ENCODE measurements around the gene MB21D2. TPM values are rescaled to one million over a fixed set of nuclear protein-coding genes. Genes with fewer than 3 reads are reported as not detected.

Gene MB21D2
- total RNA-seq, 1 donor from 2014 or later = 14.1 TPM

DNA sequence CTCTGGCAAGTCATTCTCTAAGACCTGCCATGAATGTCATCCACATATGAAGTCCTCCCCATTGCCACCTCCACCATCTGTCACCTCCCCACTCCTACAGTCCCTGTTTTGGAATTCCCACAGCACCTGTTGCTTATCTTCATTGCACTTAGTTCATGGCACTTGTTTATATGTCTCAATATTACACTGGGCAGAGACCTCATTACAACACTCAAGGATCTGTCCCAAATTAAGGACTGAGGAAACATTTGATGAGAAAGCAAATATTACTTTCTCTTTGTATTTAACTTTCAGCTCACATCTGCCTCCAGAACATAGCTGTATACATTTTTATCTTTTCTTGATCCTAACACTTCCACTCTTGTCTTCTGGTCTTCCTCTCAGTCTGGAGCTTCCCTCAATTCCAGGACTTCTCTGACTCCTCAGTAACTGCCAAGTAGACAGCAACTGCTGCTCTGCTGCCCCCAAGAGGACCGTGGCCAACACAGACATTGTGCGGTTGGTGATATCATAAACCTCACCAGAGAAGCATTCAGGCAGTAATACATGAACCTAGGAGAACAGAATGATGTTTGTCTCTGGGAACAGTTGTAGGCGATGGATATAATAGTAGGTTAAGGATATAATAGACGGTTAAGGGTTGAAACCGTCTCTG is 145.3 kb downstream of the MB21D2 start:
- TF ChIP-seq, protein P1, sequence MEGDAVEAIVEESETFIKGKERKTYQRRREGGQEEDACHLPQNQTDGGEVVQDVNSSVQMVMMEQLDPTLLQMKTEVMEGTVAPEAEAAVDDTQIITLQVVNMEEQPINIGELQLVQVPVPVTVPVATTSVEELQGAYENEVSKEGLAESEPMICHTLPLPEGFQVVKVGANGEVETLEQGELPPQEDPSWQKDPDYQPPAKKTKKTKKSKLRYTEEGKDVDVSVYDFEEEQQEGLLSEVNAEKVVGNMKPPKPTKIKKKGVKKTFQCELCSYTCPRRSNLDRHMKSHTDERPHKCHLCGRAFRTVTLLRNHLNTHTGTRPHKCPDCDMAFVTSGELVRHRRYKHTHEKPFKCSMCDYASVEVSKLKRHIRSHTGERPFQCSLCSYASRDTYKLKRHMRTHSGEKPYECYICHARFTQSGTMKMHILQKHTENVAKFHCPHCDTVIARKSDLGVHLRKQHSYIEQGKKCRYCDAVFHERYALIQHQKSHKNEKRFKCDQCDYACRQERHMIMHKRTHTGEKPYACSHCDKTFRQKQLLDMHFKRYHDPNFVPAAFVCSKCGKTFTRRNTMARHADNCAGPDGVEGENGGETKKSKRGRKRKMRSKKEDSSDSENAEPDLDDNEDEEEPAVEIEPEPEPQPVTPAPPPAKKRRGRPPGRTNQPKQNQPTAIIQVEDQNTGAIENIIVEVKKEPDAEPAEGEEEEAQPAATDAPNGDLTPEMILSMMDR (conservative IDR thresholded peaks at IDR 0.05) = peak; percentile 63
- peaks cover 17% of the 10 kb centered on the region for H3K27me3 Mint-ChIP-seq
- DNase-seq (ENCODE audit: extremely low spot score, unreplicated experiment) = no peak
- no peak overlapping the region for H3K27ac Mint-ChIP-seq
- no peaks in the 10 kb centered on the region for H3K4me1 Mint-ChIP-seq (ENCODE audit: unreplicated experiment)
- H3K9me3 Mint-ChIP-seq = peaks cover 5% of the 10 kb centered on the region
- no peak overlapping the region for H3K4me3 Mint-ChIP-seq
- H3K36me3 Mint-ChIP-seq = no peaks in the 10 kb centered on the region

- no peak overlapping the region for H3K27ac Mint-ChIP-seq
Measured at GRCh38 chr3:192758654-192759053, 159.0 kb downstream of the MB21D2 start.

GRCh38 chr3:192751148-192751547 is 166.5 kb downstream of the MB21D2 start:
- Mint-ChIP-seq H3K4me1 (ENCODE audit: unreplicated experiment) (no peaks in the 10 kb centered on the region), H3K36me3 (no peaks in the 10 kb centered on the region), H3K27ac (no peak overlapping the region)

More at GRCh38 chr3:192758654-192759053, 159.0 kb downstream of the MB21D2 start:
- no peak overlapping the region for H3K4me3 Mint-ChIP-seq
- H3K9me3 Mint-ChIP-seq = peaks cover 5% of the 10 kb centered on the region
- DNase-seq (ENCODE audit: extremely low spot score, unreplicated experiment) = no peak
- TF ChIP-seq, protein P1 (conservative IDR thresholded peaks at IDR 0.05) = no peak
- H3K4me1 Mint-ChIP-seq (ENCODE audit: unreplicated experiment) = no peaks in the 10 kb centered on the region
- H3K27me3 Mint-ChIP-seq = peaks cover 10% of the 10 kb centered on the region
- no peaks in the 10 kb centered on the region for H3K36me3 Mint-ChIP-seq

GRCh38 chr3:192750201-192750600 is 167.5 kb downstream of the MB21D2 start:
- DNase-seq (ENCODE audit: extremely low spot score, unreplicated experiment) = no peak
- TF ChIP-seq, protein P1 (conservative IDR thresholded peaks at IDR 0.05) = no peak
- H3K27ac Mint-ChIP-seq = no peak overlapping the region
- no peaks in the 10 kb centered on the region for H3K4me1 Mint-ChIP-seq (ENCODE audit: unreplicated experiment)
- H3K4me3 Mint-ChIP-seq = no peak overlapping the region
- H3K9me3 Mint-ChIP-seq = no peaks in the 10 kb centered on the region
- no peaks in the 10 kb centered on the region for H3K27me3 Mint-ChIP-seq
- no peaks in the 10 kb centered on the region for H3K36me3 Mint-ChIP-seq

More at GRCh38 chr3:192751148-192751547, 166.5 kb downstream of the MB21D2 start:
- H3K27me3 Mint-ChIP-seq = no peaks in the 10 kb centered on the region
- no peaks in the 10 kb centered on the region for H3K9me3 Mint-ChIP-seq
- DNase-seq (ENCODE audit: extremely low spot score, unreplicated experiment) = no peak
- TF ChIP-seq, protein P1 (conservative IDR thresholded peaks at IDR 0.05) = no peak
- H3K4me3 Mint-ChIP-seq = no peak overlapping the region

GRCh38 chr3:192747746-192748145 is 169.9 kb downstream of the MB21D2 start:
- Mint-ChIP-seq H3K4me3 (no peak overlapping the region), H3K36me3 (no peaks in the 10 kb centered on the region), H3K27me3 (no peaks in the 10 kb centered on the region), H3K9me3 (no peaks in the 10 kb centered on the region), H3K27ac (no peak overlapping the region), H3K4me1 (ENCODE audit: unreplicated experiment) (no peaks in the 10 kb centered on the region)
- DNase-seq (ENCODE audit: extremely low spot score, unreplicated experiment) = no peak
- TF ChIP-seq, protein P1 (conservative IDR thresholded peaks at IDR 0.05) = no peak
